Activated CD8-positive, alpha-beta memory T cell treated with anti-CD3 and anti-CD28 coated beads for 36 hours (primary cell): Measurements from ENCODE around the gene HSPH1. TPM values are rescaled to one million over a fixed set of nuclear protein-coding genes. Genes with fewer than 3 reads are reported as not detected.

Source experiments
- CTCF ChIA-PET: fragments of 350-600 bp; sonication (Branson Sonifier 250); formaldehyde crosslinking; loops from one replicate; lab custom pipeline; 2021; ENCODE audit warnings: antibody characterized with exemption; lab: Charles Lee
- POLR2A ChIA-PET: fragments of 350-600 bp; sonication (Branson Sonifier 250); formaldehyde crosslinking; loops from one replicate; lab custom pipeline; 2021; ENCODE audit warnings: antibody characterized with exemption; lab: Charles Lee
- total RNA-seq, 2 experiments: library from RNA; stranded (reverse); gene quantifications; one replicate each; pipeline ENCODE4 v1.2.3, GENCODE V29; 2021

HSPH1 gene
- 100 to 1,000 TPM; 315 to 316 TPM for total RNA-seq

DNA sequence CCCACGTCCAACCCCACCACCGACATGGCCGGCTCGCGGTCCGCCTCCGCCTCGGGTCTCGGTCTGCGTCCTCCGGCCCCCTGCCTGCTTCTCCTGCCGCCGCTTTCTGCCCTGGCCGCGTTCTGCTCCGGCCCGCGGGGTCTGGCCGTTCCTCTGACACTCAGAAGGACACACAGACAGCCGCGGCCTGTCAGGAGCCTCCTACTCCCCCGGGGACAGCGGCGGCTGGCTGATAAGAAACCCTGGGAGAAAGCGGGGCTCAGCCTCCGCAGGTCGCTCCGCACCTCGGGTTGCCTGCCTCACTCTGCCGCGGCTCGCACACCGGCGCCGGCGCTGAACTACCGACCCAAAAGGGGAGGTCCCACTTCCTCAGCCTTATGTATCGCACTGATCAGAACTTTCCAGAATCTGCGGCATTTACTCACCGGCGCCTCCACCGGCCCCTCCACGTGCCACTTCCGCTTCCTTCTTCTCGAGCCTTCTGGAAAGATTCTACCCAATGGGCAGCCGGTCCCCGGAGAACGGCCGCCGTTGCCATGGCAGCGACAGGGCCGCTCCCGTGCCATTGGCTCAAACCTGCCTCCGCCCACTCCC, at the start of gene HSPH1:
TSS of gene HSPH1 (minus strand) at position 348 of the 594 bp plus-strand sequence. CDS start at position 26, 322 bp downstream.
- ChIA-PET POLR2A (interaction anchor here (1.3 kb wide), 1 partner anchor 14 kb away, joined by 3 read pairs; no protein-coding TSS in a partner anchor), CTCF (interaction anchor here (1.3 kb wide), 1 partner anchor 38 kb away, joined by 5 read pairs; the partner anchor contains the start of gene B3GLCT)

DNA sequence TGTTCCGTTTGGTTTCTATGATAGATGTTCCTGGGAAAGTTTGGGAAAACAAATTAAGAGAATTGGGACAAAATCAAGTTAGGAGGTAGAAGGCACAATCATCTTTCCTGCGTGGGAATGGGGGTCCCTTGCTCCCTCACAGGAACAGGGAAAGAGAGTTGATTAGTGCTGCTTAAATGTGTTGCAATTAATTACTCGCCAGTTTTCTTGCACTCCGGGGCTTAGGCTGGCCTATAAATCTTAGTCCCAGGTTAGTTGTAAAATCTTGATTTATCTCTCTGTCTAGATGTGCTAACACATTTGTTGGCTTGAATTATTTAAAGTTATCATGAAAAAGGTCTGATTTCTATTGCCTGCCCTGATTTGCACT, 48.1 kb upstream of the HSPH1 start:
- ChIA-PET POLR2A (no interaction called here), CTCF (interaction anchor here (0.8 kb wide), 1 partner anchor 11 kb away, joined by 3 read pairs; the partner anchor contains the start of gene B3GLCT)

DNA sequence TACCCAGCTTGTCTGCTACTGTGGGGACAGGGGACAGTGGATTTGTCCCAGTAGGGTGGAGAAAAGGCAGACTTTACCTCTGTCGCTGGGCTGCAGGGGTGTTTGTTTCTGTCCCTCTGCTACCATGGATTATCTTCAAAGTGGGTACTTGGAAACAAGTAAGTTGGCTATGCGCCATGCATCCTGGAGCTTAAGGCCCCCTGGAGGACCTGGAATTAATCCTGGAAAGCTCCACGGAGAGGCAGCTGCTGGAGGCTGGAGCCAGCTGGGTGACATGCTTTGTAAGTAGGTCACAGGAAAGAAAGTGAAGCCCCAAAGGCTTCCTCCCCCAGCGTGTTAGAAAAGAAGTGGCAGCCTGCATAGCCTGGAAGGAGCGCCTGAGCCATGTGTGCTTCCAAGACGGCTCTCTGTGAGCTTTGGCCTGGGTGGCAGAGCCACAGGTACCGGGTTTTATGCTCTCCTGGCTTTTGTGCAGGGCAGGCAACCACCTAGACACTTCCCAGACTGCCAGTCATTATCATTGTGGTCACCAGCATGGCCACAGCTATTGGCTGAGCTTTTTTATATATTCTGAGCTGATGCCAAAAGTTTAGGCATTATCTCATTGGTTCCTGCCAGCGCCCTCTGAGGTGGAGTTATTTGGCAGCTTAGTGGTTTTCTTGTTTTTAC, 47.6 kb upstream of the HSPH1 start:
- POLR2A ChIA-PET, result no interaction called here
- CTCF ChIA-PET, result interaction anchor here (0.8 kb wide), 1 partner anchor 10 kb away, joined by 3 read pairs; the partner anchor contains the start of gene B3GLCT

DNA sequence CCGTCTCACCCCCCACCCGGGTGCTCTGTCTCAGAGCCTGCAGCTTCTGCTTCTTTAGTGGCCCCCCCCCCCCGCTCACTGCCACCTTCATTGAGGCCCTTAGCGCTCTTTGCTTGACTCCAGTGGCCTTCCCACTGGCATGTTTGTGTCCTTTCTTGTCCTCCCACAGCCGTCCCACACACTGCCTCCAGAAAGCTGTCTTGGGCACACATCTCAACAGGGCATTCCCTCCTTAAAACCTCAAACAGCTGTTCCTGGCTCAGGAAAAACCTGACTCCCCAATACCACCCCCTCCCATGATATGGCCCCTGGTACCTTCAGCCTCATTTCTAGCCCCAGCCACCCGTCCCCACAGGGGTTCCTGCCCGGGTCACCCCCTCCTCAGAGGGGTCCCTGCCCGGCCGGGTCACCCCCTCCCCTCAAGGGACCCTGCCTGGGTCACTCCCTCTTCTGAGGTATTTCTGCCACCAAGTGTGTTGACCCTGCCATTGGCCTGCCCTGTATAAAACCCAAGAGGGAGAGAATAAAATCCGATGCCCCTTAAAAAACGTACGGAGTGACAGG, 46.9 kb upstream of the HSPH1 start:
- ChIA-PET CTCF (interaction anchor here (0.6 kb wide), 1 partner anchor 216 kb away, joined by 5 read pairs; no protein-coding TSS in a partner anchor), POLR2A (no interaction called here)

DNA sequence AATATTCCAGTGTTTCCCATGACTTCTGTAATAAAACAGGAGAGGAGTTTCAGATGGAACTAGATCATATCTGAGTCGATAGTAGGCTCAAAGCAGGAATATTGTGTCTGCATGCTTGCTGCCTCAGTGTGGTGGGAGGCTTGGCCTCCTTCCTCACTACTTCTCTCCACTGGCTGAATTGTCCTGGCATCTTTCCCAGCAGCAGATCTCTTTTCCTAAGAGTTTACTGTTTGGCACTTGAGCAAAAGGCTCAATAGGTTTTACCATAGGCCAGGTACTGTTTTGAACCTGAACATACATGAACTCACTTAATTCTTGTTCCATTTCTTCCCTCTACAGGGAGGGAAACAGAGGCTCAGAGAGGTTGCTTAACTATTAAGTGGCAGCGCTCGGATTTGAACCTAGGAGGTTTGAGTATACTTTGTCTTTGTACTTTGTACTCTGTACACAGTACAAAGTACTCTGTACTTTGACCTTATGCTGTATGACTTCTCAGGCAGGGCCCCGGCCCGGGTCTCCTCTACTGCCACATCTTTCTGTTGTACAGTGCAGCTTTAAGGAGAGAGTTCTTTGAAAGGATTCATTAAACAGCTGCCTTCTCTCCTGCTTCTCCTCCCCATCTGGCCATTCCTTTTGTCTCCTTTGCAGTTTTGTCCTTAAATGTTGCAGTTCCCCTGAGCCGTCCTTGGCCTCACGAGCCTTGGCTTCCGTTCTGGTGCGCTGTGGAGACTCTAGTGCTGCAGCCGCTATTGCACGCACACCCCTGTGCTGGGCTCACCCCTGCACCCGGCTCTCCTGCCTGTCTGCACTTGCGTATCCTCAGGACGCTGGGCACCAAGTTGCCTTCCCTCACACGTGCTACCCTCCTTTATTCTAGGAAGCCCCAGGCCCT, 46.2 kb upstream of the HSPH1 start:
- POLR2A ChIA-PET, result no interaction called here
- CTCF ChIA-PET, result interaction anchor here (0.6 kb wide), 1 partner anchor 217 kb away, joined by 5 read pairs; no protein-coding TSS in a partner anchor

DNA sequence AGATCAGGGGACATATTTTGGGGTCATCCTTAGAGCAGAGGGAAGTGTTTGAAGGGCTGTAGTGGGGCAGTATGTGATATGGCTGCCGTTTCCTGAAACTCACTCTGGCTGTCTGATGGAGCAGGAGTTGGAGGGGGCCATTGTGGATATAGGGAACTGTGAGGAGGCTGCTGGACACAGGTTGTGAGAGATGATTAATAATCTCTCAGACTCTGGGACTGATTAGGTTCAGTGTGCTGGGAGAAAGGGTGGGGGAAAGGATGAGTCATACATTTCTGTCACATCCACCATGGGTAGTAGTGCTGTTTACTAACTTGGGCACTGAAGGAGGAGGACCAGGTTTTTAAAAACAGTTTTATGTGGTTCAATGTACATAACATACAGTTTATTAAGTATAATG, 42.9 kb upstream of the HSPH1 start:
- ChIA-PET CTCF (no interaction called here), POLR2A (no interaction called here)

DNA sequence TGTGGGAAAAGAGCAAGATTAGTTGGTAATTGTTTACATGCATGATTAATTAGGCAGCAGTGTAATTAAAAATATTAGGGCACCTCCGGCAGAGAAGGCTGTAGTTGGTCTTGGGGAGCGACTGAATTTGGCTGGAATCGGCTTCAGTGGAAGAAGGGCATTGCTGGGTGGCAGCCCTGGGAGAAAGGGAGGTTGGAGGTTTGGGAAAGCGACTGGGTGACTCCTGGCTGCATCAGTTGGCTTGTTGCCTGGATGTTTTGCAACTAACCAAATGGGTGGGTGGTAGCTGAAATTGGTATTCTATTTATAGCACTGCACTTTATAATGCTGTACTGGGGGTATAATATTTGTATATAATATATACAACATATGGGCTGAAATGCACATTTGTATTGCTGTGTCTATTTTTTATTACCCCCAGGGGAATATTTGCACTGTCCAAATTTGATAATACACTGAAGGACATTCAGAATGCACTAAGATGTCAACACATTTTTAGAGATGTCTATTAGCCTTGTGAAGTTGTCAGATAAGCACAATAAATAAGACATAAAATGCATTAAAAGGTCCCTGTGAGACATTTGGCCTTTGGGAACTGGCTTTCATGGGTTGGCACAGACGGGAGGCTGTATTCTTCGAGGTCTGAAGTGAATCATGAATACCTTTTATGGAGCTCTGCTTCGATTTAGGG, 39.8 kb upstream of the HSPH1 start:
- CTCF ChIA-PET, result interaction anchor here (0.6 to 1.1 kb wide), 4 partner anchors 11 to 599 kb away, joined by 3 to 4 read pairs (median 4); no protein-coding TSS in a partner anchor
- POLR2A ChIA-PET, result interaction anchor here (0.6 kb wide), 1 partner anchor 1831 kb away, joined by 4 read pairs; no protein-coding TSS in a partner anchor

DNA sequence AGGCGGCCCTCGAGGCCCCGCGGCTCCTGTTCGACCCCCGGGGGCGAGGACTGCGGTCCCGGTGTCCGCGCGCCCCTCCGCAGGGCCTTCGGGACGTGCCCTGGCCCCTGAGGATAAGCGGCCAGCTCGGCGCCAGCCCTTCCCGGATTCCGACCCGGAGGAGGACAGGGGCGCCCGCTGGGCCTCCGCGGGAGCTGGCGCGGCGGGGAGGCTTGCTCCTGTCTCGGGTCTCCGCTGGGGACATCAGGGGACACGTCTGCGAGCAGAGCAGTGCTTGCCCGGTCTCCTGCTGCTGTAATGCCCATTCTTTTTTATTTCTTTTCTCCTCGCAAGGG, 38.9 kb upstream of the HSPH1 start:
- POLR2A ChIA-PET, result interaction anchor here (0.5 to 0.6 kb wide), 2 partner anchors 983 to 1830 kb away, joined by 4 to 6 read pairs; no protein-coding TSS in a partner anchor

DNA sequence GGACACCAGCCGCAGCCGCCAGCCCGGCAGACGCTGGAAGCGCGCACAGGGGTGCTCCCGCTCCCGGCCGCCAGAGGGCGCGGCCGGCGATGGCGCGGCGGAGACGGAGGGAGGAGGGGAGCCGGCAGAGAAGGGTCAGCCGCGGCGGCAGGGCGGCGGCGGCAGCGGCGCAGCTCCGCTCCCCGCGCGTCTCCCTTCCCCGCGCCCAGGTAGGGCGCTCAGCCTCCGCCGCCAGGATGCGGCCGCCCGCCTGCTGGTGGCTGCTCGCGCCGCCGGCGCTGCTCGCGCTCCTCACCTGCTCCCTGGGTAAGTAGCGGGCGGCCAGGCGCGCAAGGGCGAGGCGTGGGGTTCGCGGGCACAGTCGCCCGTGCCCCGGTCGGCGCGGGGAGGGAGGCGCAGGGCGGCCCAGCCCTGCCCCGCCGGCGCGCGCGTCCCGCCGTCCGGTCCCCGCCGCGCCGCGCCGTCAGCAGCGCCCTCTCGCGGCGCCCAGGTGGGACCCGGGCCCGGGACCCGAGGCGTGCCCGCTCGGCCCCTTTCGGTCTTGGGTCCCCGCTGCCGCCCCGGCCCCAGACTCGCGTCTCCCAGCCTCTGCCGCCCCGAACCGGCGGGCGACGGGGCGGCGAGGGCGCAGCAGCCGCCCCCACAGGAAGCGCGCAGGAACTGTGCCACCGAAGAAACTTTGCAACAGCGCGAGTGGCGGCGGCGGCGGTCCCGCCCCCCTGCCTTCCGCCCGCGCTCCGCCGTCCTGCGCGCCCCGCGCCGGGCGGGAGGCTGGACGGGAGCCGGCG, 38.3 kb upstream of the HSPH1 start, which contains the start of gene B3GLCT:
TSS of gene B3GLCT (plus strand) at position 127 of the 788 bp plus-strand sequence. CDS start at position 237, 110 bp downstream.
- CTCF ChIA-PET, result interaction anchor here (0.6 to 1.5 kb wide), 5 partner anchors 9 to 934 kb away, joined by 3 to 5 read pairs (median 3); no protein-coding TSS in a partner anchor

More for the DNA sequence above, 38.9 kb upstream of the HSPH1 start:
- CTCF ChIA-PET, result interaction anchor here (0.6 to 1.1 kb wide), 3 partner anchors 12 to 598 kb away, joined by 3 to 4 read pairs (median 3); no protein-coding TSS in a partner anchor

DNA sequence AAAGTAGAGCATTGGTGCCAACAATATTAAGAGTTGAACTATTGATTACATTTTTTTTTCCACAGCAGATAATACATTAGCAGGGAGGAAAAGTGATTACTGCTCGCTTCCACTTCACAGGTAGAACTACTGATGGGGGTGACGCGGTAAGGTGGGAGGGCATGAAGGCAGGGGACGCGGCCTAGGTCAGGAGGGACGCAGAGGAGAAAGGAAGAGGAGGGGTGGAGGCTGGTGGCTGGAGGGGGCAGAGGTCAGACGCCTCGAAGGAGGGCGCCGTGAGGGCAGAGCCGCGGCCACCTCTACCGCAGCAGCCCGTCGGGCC, 37.8 kb upstream of the HSPH1 start:
- ChIA-PET CTCF (interaction anchor here (1.0 to 1.5 kb wide), 4 partner anchors 10 to 225 kb away, joined by 3 to 5 read pairs (median 4); no protein-coding TSS in a partner anchor), POLR2A (interaction anchor here (1.1 kb wide), 1 partner anchor 39 kb away, joined by 3 read pairs; no protein-coding TSS in a partner anchor)

More for the DNA sequence above, 38.3 kb upstream of the HSPH1 start, which contains the start of gene B3GLCT:
- POLR2A ChIA-PET, result interaction anchor here (1.1 kb wide), 1 partner anchor 40 kb away, joined by 3 read pairs; no protein-coding TSS in a partner anchor

DNA sequence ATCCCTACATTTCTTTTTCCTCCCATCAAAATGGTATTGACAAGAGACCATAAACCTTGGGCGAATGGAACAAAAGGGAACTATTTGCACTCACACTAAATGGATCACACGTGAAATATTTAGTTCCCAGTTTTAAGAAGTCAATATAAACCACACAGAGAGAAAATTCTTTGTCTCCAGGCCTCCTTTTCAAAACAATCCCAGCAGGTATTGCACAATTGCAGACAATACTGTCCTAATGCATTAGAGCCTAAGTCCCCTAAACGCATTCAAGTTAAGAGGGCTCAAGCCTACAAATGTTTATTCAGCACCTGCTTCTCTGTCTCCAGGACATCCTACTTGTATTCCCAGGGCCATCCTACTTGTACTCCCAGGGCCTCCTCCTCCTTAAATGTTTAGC, 36.8 kb upstream of the HSPH1 start:
- POLR2A ChIA-PET, result no interaction called here

DNA sequence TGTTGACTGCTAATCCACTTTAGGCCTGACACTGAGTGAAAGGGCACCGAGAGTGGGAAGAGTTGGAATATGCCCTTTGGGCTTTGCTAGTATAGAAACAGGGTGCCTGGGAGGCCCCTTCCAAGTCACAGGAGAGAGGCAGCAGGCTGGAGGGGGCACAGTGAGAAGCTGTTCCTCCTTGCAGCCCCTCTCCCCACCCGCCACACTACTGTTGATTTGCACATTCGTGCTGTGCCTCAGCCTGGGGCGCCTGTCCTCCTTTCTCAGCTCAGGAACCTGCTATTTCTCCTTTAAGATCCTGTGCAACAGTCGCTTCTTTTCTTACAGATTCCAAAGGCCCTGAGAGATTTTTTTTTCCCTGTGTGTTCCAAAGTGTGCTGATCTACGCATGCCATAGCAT, 35.3 kb upstream of the HSPH1 start:
- POLR2A ChIA-PET, result no interaction called here

More for the DNA sequence above, 36.8 kb upstream of the HSPH1 start:
- CTCF ChIA-PET, result no interaction called here

DNA sequence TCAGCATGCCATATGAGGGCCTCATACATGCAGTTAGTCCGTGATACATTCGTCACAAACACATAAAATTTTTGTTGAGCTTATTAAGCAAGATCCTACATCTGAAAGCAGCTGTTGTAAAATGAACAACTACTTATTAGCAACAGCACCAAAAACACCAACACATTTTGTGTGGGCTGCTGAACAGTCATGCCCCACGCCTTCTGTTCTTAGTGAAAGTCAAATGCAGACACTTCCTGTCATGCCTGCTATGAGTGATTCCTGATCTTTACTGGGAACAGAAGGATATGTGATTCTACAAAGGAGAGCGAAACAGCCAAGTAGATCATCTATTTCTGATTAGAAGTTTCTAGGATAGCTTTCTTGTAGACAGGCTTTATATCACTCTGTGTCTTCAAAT, 33.9 kb upstream of the HSPH1 start:
- POLR2A ChIA-PET, result no interaction called here

More for the DNA sequence above, 35.3 kb upstream of the HSPH1 start:
- CTCF ChIA-PET, result no interaction called here

DNA sequence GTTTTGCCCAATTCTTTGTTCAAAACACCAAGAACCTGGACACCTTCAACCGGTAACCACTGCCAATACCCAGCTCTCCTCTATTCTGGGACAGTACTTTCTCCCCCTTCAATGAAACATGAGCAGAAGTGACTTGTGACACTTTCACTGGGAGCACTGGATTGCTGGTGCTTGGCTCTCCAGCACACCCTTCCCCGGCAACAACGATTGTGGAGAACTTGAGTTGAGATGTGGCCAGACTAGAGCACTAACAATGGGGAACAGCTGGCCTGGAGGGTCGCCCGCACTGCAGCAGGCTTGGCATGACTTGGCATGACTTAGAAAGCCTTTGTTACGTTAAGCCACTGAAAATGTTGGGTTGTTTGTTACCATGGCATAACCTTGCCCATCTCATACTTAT, 30.6 kb upstream of the HSPH1 start:
- ChIA-PET CTCF (no interaction called here), POLR2A (no interaction called here)

More for the DNA sequence above, 33.9 kb upstream of the HSPH1 start:
- CTCF ChIA-PET, result no interaction called here

DNA sequence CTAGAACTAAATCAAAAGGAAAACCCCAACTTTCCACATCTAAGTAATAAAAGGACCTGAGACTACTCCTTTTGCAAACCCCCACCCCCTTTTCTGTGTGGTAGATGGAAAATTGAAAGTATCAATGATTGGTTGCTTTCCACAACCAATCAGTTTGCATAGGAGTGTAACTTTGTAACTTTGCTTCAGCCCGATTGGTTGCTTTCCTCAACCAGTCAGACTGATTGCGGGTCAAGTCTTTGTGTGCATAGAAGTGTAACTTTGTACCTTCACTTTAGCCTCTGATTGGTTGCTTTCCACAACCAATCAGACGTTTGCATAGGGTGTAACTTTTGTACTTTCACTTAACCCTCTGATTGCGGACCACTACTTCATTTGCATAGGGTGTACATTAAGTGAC, 30.0 kb upstream of the HSPH1 start:
- ChIA-PET POLR2A (no interaction called here), CTCF (no interaction called here)

DNA sequence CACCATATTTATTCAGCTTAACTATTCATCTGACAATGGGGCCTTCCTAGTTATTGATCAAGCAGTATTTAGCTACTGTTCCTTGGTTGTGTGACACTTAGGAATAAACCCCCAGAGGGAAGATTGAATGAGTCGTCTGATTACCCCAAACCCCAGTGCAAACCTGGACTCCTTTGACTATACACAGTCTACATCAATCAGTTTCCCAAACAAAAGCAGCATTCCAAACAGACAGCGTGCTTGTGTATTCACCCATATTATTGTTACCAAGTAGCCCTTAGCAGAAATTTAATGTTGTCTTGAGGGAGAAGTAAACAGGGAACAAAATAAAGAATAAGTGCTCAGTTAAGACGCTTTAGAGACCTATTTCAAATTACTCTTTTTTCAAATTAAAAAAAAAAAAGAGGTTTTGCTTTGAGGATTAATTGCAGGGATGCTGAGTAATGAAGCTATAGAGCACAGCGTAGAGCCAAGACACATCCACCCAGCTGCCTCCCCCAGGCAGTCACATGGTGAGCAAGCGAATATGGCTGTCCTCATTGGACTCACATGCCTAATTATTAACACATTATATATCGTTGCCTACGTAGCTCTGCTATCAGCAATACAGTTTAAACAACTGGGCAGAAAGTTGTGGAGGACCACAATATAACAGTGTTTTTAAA, 23.4 kb upstream of the HSPH1 start:
- ChIA-PET POLR2A (no interaction called here), CTCF (interaction anchor here (0.8 kb wide), 1 partner anchor 16 kb away, joined by 4 read pairs; no protein-coding TSS in a partner anchor)

DNA sequence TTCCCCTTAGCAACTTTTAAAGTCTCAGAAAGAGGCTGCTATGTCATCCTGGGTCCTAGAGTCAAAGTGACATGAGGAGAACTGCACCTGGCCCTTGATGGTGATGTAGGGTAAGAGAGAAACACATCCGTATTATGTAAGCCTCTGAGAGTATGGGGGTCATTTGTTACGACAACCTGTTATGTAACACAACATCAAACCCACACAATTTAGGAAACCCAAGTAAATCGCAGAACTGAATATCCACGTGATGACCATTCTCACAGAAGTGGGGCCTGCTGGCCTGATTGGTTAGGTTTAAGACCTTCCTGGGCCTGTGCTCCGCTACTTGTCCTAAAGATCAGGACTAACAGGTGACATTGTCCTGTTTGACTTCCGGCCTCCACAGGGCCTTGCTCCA, 22.7 kb upstream of the HSPH1 start:
- ChIA-PET CTCF (no interaction called here), POLR2A (no interaction called here)
